Measurements from ENCODE around the gene MACROH2A2. TPM values are rescaled to one million over a fixed set of nuclear protein-coding genes. Genes with fewer than 3 reads are reported as not detected.

The MACROH2A2 gene
- total and polyA plus RNA-seq, 2 of the 13 experiments (the other 11 are each of a cell fraction or from before 2014, with no cell fraction given), result 9.8 to 43.1 TPM

GRCh38 chr10:70160798-70161197 is 108.2 kb downstream of the MACROH2A2 start (continued):
- no peak for TF ChIP-seq ZNF781 (CRISPR knock-in tag; IDR thresholded peaks at IDR 0.05; ENCODE audit: borderline replicate concordance, not compliant biosample characterization)
- TF ChIP-seq TOPORS (CRISPR knock-in tag; IDR thresholded peaks at IDR 0.05), result no peak
- TF ChIP-seq ZNF335 (CRISPR knock-in tag; IDR thresholded peaks at IDR 0.05), result no peak
- TF ChIP-seq ZNF543 (CRISPR knock-in tag; IDR thresholded peaks at IDR 0.05), result no peak
- TF ChIP-seq RNF2 (conservative IDR thresholded peaks at IDR 0.05; ENCODE audit: low read depth), result no peak
- TF ChIP-seq ZNF160 (CRISPR knock-in tag; IDR thresholded peaks at IDR 0.05), result no peak
- no peak for TF ChIP-seq ADNP (CRISPR knock-in tag; IDR thresholded peaks at IDR 0.05)
- TF ChIP-seq BHLHE40 (IDR thresholded peaks at IDR 0.05; ENCODE audit: low read length), result 0 out of 2 replicates have a peak, but pooled peaks have one; percentile 30
- TF ChIP-seq BATF2 (CRISPR knock-in tag; IDR thresholded peaks at IDR 0.05), result no peak
- no peak for TF ChIP-seq ZNF564 (CRISPR knock-in tag; IDR thresholded peaks at IDR 0.05)
- TF ChIP-seq ZBTB20 (CRISPR knock-in tag; IDR thresholded peaks at IDR 0.05; ENCODE audit: borderline replicate concordance, low read depth), result no peak
- TF ChIP-seq ARID4A (CRISPR knock-in tag; IDR thresholded peaks at IDR 0.05; ENCODE audit: borderline replicate concordance), result no peak
- no peak for TF ChIP-seq UBTF (CRISPR knock-in tag; IDR thresholded peaks at IDR 0.05)
- TF ChIP-seq ZEB1 (IDR thresholded peaks at IDR 0.05; ENCODE audit: insufficient replicate concordance, low read depth), result no peak
- no peak for TF ChIP-seq FOSL1 (CRISPR knock-in tag; IDR thresholded peaks at IDR 0.05; ENCODE audit: borderline replicate concordance)
- no peak for TF ChIP-seq ZNF282 (IDR thresholded peaks at IDR 0.05; ENCODE audit: partially characterized antibody)
- peak; percentile 37; the same call in 1 of the 2 replicates for TF ChIP-seq TCF7 (IDR thresholded peaks at IDR 0.05; ENCODE audit: low read depth)
- TF ChIP-seq RFXANK (CRISPR knock-in tag; IDR thresholded peaks at IDR 0.05), result no peak
- peak; percentile 68 to 79 for TF ChIP-seq MAFK (conservative IDR thresholded peaks at IDR 0.05 in 1 of 2, IDR thresholded peaks at IDR 0.05 in 1 of 2; ENCODE audit: low read length in 2 of 2)
- 0 out of 2 replicates have a peak, but pooled peaks have one; percentile 22 for TF ChIP-seq MLX (CRISPR knock-in tag; IDR thresholded peaks at IDR 0.05)
